Activated naive CD8-positive, alpha-beta T cell treated with anti-CD3 and anti-CD28 coated beads, Interleukin-2, amount 50 U/mL, for 16 hours (primary cell): ENCODE measurements around the gene GRAMD4.

ENCODE experiments used
- DNase-seq: peaks from one replicate; pipeline ENCODE4 v3.0.0-alpha.2; 2020; ENCODE audit warnings: low read depth, low spot score

GRAMD4 gene

GRCh38 chr22:46719921-46720320 is 99.7 kb downstream of the GRAMD4 start:
- DNase-seq: no peak

GRCh38 chr22:46721501-46722085 is 101.4 kb downstream of the GRAMD4 start:
- DNase-seq: no peak

GRCh38 chr22:46723882-46724281 is 103.7 kb downstream of the GRAMD4 start:
- no peak for DNase-seq

GRCh38 chr22:46725096-46725495 is 104.9 kb downstream of the GRAMD4 start:
- DNase-seq: no peak

- no peak for DNase-seq
Observed at GRCh38 chr22:46726066-46726985, 106.1 kb downstream of the GRAMD4 start.

GRCh38 chr22:46726986-46727317 is 106.8 kb downstream of the GRAMD4 start:
- no peak for DNase-seq

GRCh38 chr22:46727813-46728364 is 107.7 kb downstream of the GRAMD4 start:
- DNase-seq: no peak

GRCh38 chr22:46728470-46728869 is 108.3 kb downstream of the GRAMD4 start:
- no peak for DNase-seq
